ENCODE measurements around the gene COPG2.

GRCh38 chr7:130655286-130655685 lies 13.3 kb downstream of the COPG2 start:
- TF ChIP-seq CTCF (IDR thresholded peaks at IDR 0.05) (no peak), POLR2A (IDR thresholded peaks at IDR 0.05) (no peak)

Measured in lower leg skin (tissue), 3 donors.